ENCODE results near the gene TANGO2. TPM values are rescaled to one million over a fixed set of nuclear protein-coding genes. Genes with fewer than 3 reads are reported as not detected.

The TANGO2 gene
- polyA plus RNA-seq, 3 donors: 11.1 to 30.9 (median 20.5) TPM

DNA sequence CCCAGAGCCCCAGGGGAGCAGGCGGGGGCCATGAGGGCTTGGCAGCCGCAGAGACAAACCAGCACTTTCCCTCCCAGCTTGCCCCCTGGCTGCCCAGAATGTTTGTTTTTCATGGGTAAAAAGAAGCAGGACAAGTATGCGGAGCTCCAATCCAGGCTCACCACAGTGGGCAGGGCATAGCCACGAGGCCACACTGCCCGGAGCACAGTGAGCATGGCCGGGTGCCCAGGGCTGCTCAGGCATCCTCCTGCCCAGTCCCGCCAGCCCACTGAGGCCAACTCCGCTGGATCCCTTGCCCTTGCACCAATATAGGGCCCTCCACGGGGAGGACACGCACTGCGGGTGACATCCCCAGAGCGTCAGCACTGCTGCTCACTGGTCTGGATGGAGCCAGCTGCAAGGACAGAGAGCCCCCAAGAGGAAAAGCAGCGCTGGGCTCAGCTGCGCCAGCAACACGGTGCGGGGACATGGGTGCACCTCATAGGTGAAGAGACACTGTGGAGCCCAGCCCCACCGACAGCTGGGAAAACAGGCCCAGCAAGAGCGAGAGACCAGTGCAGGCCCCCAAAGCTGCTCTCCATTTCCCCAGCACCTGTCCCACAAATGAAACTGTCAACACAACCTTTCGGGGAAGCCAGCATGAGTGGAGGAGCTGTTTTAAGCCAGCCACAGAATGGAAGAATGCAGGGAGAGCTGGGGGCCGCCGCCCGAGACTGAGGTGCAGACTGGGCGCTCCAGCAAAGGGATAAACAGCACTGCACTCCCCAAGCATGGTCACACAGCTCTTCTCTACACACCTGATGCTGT is 29.1 kb upstream of the TANGO2 start:
- H3K27ac ChIP-seq (ENCODE audit: low read depth, low read length): no peak overlapping the region
- 87 to 95% (median 92%) methylated on average over 23 of the region's 23 CpGs for WGBS, 3 donors

DNA sequence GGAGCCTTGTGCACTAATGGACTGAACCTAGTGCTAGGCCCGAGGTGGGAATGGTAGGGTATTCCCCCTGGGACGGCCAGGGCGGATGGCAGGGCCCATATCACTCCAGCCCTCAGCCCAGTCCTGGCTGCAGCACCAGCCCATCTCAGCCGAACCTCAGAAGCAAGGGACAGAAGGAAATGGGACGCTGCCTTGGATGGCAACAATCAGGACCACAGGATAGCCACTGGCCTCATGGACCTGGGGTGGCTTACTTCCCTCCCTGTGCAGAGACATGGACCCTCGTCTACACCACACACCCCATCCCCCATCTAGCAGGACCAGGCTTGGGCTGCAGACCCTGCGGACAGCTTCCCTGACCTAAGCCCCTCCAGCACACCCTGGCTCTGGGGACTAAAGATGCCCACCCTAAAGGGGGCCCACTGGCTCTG is 28.4 kb upstream of the TANGO2 start:
- 94 to 96% (median 94%) methylated on average over 7 of the region's 7 CpGs for WGBS, 3 donors
- H3K27ac ChIP-seq (ENCODE audit: low read depth, low read length): no peak overlapping the region

DNA sequence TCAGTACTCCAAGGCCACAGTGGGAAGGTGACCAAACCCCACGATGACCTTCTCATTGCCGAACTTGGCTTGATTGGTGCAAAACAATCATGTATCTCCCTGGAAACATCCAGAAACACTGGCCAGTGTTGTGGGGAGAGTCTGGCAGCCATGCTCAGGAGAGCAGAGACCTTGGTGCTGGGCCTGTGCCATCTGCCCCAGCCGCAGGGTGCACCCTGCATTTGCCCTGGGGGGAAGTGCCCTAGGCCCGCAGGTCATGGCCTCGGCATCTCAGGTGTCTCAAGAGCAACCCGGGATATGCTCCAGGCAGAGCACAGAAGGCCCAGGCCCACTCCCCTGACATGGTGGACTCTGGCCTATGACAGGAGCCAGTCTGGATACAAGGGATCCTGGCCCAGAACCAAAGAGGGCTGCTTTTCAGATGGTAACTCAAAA is 28.0 kb upstream of the TANGO2 start:
- H3K27ac ChIP-seq (ENCODE audit: low read depth, low read length): no peak overlapping the region
- 81 to 87% (median 86%) methylated on average over 6 of the region's 6 CpGs for WGBS, 3 donors

DNA sequence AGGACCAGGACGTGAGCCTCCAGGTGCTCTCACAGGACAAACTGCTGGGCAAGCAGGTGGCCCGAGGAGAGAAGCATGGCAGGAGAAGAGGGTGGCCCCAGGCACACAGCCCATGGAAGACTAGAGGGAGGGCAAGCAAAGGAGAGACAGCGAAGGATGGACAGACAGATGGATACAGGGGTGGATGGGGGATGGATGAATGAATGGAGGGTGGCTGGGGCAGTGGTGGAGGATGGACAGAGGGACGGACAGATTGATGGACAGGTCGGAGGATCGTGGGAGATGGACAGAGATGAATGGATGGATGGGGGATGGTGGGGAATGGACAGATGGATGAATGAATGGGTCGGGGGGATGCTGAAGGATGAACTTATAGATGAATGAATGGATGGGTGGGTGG is 27.0 kb upstream of the TANGO2 start:
- WGBS, 3 donors: 96 to 97% (median 96%) methylated on average over 7 of the region's 7 CpGs
- no peak overlapping the region for H3K27ac ChIP-seq (ENCODE audit: low read depth, low read length)

- no peak overlapping the region for H3K27ac ChIP-seq (ENCODE audit: low read depth, low read length)
- WGBS, 3 donors: 64 to 92% (median 71%) methylated on average over 12 of the region's 12 CpGs
These were observed 25.9 kb upstream of the TANGO2 start for GRCh38 chr22:19994851-19995610.

DNA sequence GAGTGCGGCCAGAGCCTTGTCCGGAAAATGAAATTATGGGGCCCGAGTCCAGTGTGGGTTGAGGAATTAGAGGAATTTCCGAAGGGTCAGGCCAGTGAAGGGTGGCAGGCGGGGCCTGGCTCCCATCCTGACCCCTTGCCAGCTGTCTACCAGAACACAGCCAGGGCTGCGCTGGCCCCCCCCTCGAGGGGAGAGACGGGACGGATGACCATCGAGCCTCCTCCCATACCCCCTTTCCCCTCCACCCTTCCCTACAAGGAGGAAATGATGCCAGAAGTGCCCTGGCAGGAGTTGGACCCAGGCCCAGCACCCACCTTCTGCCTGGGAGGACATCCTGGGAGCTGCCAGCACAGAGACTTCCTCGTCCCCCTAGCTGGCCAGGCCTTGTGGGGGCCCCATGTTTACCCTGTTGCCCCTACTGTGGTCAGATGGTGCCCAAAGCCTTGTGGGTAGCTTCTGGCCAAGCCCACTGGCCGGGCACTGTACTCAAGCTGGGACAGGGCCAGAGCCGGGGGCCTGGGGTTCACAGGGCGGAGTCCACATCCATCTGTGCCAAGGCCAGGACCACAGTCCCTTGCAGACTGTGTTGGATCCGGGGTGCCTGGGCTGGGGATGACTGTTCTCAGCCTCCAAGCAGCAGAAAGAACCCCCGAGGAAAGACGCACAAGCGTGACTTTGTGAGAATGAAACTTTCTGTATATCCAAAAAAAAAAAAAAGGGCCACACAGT is 25.1 kb upstream of the TANGO2 start:
- WGBS, 3 donors: 59 to 79% (median 62%) methylated on average over 17 to 18 of the region's 18 CpGs
- H3K27ac ChIP-seq (ENCODE audit: low read depth, low read length): no peak overlapping the region

DNA sequence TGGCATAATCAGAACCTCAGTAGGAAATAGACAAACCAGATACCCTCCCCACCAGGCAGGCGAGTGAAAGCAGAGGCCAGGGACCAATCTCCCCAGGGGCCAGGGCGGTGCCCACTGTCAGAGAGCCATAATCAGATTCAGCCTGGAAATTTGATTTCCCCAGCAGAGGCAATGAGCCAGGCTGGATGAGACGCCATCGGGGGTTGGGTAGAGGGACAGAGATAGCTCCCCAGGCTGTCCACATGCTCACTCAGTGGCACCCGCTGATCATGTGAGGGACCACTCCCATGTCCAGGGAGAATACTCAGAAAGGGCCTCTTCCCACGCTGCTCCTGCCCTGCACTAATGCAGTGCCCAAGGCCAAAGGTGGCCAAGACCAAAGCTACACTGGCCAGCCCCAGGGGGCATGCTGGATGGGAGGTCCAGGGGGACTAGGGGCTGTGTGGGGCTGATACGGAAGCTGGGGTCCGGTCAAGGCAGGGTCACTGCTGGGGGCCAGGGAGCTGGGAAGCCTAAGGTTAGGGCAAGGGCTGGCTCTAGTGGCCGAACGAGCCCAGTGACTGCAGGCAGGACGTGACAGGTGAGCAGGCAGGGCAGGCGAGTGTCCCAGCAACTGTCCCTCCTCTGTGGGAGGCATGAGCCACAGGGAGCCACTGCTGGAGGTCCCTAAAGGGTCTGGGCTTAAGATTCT is 24.1 kb upstream of the TANGO2 start:
- no peak overlapping the region for H3K27ac ChIP-seq (ENCODE audit: low read depth, low read length)

GRCh38 chr22:19997561-19998231 is 23.2 kb upstream of the TANGO2 start:
- H3K27ac ChIP-seq (ENCODE audit: low read depth, low read length): no peak overlapping the region
- 87 to 95% (median 95%) methylated on average over 19 of the region's 19 CpGs for WGBS, 3 donors

More for the DNA sequence above, 24.1 kb upstream of the TANGO2 start:
- WGBS, 3 donors: 82 to 86% (median 84%) methylated on average over 12 of the region's 12 CpGs

DNA sequence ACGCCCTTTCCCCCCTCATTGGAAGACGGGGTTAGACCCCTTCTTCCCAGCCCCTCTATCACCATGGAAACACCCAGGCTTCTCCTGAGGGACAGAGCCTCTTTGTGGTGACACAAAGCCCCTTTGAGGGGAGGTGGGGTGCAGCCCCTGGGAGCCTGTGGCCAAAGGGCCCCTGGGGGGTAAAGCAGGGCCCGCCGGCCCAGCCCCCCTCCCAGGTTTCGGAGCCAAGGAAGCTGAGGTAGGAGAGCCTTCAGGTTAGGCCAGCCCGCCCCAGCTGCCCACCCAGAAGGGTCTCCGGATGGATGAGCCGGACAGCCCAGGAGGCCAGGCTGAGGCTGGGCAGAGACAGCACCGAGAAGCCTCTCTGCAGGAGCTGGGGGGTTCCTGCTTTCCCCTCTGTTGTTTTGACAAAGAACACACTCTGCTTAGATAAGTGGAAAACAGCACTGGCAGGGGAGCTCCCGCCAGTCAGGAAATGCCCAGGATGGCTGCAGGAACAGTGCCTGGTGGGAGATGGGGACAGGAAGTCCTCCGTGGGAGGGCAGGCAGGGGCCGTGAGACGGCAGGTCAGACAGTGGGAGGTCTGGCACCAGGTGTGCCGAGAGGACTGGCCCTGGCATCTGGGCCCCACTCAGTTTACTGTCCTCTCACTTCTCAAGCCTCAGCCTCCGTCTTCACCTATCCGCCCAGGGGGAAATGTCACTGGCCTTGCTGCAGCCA is 22.5 kb upstream of the TANGO2 start:
- no peak overlapping the region for H3K27ac ChIP-seq (ENCODE audit: low read depth, low read length)
- 62 to 77% (median 63%) methylated on average over 15 to 16 of the region's 16 CpGs for WGBS, 3 donors

DNA sequence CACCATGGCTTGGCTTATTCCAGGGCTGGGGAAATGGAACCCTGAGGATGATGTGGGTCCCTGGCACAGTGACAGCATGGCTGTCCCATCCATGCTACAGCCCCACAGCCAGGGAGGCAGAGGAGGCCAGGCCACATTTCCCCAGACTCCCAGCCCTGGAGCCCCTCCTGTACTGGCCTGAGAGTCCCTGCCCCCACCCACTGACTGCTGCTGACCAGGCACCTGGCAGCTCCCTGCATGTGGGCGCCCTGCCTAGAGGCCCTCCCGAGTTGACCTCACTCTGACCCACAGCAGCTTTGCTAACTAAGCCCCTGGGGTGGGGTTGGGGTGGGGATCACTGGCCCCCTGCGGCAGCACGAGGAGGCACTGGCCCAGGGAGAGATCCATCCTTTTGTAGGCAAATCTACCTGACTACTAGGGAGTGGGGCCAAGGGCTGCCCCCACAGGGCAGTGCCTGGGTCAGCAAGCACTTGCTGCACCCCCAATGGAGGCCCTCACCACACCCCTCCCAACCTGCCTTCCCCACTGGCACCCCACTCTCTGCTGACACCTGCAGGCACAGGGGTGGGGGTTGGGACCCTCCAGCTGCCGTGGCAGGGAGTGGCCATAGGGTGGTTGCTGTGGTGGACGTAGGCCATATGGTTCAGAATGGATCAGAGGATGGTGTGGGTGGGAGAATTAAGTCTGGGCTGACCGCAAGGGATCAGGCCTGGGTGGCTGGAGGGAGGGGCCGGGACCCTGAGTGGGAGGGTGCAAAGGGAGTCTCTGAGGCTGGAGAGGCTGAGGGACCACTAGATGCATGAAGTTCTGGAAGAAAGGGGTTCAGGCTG is 21.7 kb upstream of the TANGO2 start:
- 67 to 80% (median 69%) methylated on average over 8 of the region's 8 CpGs for WGBS, 3 donors
- H3K27ac ChIP-seq (ENCODE audit: low read depth, low read length): no peak overlapping the region

- whole genome bisulfite sequencing, 3 donors: 85 to 90% (median 87%) methylated on average over 14 of the region's 14 CpGs
- no peak overlapping the region for H3K27ac ChIP-seq (ENCODE audit: low read depth, low read length)
These were observed 20.4 kb upstream of the TANGO2 start for GRCh38 chr22:20000246-20001081.

GRCh38 chr22:20001082-20001638 is 19.8 kb upstream of the TANGO2 start:
- 62 to 91% (median 64%) methylated on average over 11 of the region's 11 CpGs for WGBS, 3 donors

DNA sequence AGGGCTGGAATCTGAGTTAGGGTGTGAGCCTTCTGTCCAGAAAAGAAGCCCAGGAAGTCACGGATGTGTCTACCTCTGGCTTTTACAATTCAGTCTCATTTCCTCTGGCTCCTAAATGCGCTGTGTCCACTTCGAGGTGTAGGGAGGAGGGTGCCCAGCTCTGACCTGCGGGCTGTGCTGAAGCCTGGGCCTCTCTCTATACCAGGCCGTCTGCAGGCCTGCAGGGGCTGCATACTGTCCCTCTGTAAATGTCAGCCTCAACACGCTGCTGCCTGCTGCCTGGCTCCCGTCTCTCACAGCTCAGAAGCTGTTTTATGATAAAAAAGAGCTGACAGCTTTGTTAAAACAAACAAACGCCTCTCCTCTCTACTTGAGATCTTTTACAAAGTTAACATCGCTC is 18.8 kb upstream of the TANGO2 start:
- no peak overlapping the region for H3K27ac ChIP-seq (ENCODE audit: low read depth, low read length)
- WGBS, 3 donors: 85 to 90% (median 88%) methylated on average over 9 of the region's 9 CpGs

More at GRCh38 chr22:20001082-20001638, 19.8 kb upstream of the TANGO2 start:
- H3K27ac ChIP-seq (ENCODE audit: low read depth, low read length): no peak overlapping the region

GRCh38 chr22:20002636-20003035 is 18.3 kb upstream of the TANGO2 start:
- H3K27ac ChIP-seq (ENCODE audit: low read depth, low read length): no peak overlapping the region
- 78 to 88% (median 84%) methylated on average over 2 of the region's 2 CpGs for WGBS, 3 donors

DNA sequence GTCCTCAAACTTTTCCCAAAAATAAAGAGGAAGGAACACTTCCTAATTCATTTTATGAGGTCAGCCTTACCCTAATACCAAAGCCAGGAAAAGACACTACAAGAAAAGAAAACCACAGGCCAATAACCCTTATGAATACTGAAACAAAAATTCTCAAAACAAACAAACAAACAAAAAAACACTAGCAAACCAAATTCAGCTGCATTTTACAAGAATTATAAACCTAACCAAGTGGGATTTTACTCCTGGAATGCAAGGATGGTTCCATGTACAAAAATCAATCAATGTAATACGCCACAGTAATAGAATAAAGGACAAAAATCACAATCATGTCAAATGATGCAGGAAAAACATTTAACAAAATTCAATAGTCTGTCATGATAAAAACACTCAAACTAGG is 17.6 kb upstream of the TANGO2 start:
- H3K27ac ChIP-seq (ENCODE audit: low read depth, low read length): no peak overlapping the region
- WGBS, 3 donors: 96 to 97% (median 97%) methylated on average over 1 of the region's 1 CpG
